HG03439 (cell line): ENCODE measurements around the gene FPR1.
A peak's percentile ranks its signal among the peaks of the same experiment; 100 is the strongest.

Source experiments
- ATAC-seq: cut with Tn5 transposase; IDR thresholded peaks from one replicate; pipeline ENCODE4 v1.9.1; 2021; ENCODE audit warnings: mild to moderate bottlenecking, moderate library complexity; ENCODE audit not compliant: unreplicated experiment

FPR1 gene

GRCh38 chr19:51710163-51710562, 41.5 kb downstream of the FPR1 start:
- ATAC-seq: no peak

GRCh38 chr19:51709575-51709974, 42.1 kb downstream of the FPR1 start:
- no peak for ATAC-seq

GRCh38 chr19:51708811-51709210, 42.9 kb downstream of the FPR1 start:
- ATAC-seq: no peak

GRCh38 chr19:51706885-51707284, 44.8 kb downstream of the FPR1 start:
- ATAC-seq: no peak

- no peak for ATAC-seq
These were observed 45.4 kb downstream of the FPR1 start for GRCh38 chr19:51706296-51706695.

- no peak for ATAC-seq
These were observed 47.1 kb downstream of the FPR1 start for GRCh38 chr19:51704626-51705025.

GRCh38 chr19:51703575-51704515, 47.8 kb downstream of the FPR1 start:
- ATAC-seq: peak; percentile 86

GRCh38 chr19:51702825-51703574, 48.7 kb downstream of the FPR1 start:
- no peak for ATAC-seq

GRCh38 chr19:51702103-51702824, 49.4 kb downstream of the FPR1 start:
- no peak for ATAC-seq

- ATAC-seq: no peak
These were observed 50.1 kb downstream of the FPR1 start for GRCh38 chr19:51701468-51702100.

- ATAC-seq: no peak
These were observed 52.5 kb downstream of the FPR1 start for GRCh38 chr19:51699170-51699569.

- no peak for ATAC-seq
These were observed 53.4 kb downstream of the FPR1 start for GRCh38 chr19:51698296-51698695.

- ATAC-seq: no peak
These were observed 54.4 kb downstream of the FPR1 start for GRCh38 chr19:51697169-51697776.

- ATAC-seq: no peak
These were observed 55.1 kb downstream of the FPR1 start for GRCh38 chr19:51696606-51697005.
